HG03025 (cell line): ENCODE data around the gene SPINK5.
"Not testable (repeated sequence)": the region's sequence is repeated elsewhere in the genome, so short reads cannot be mapped to it uniquely, and the experiment has no call there.

Experiments used
- ATAC-seq: cut with Tn5 transposase; IDR thresholded peaks from one replicate; pipeline ENCODE4 v1.9.1; 2021; ENCODE audit warnings: mild to moderate bottlenecking, moderate library complexity; ENCODE audit not compliant: unreplicated experiment, low FRiP score

Gene SPINK5

GRCh38 chr5:148063861-148064260 lies at the start of gene SPINK5:
SPINK5 (plus strand) TSS chr5:148063980; CDS start chr5:148064045, 65 bp downstream.
- no peak for ATAC-seq

GRCh38 chr5:148014276-148014675 lies 49.5 kb upstream of the SPINK5 start:
- ATAC-seq: no peak

- no peak for ATAC-seq
Observed at GRCh38 chr5:148020257-148020988, 43.4 kb upstream of the SPINK5 start.

- ATAC-seq: no peak
Observed at GRCh38 chr5:148027505-148027904, 36.3 kb upstream of the SPINK5 start.

- no peak for ATAC-seq
Observed at GRCh38 chr5:148029131-148029530, 34.6 kb upstream of the SPINK5 start.

- no peak for ATAC-seq
Observed at GRCh38 chr5:148033134-148033533, 30.6 kb upstream of the SPINK5 start.

- ATAC-seq: no peak
Observed at GRCh38 chr5:148035676-148036075, 28.1 kb upstream of the SPINK5 start.

- no peak for ATAC-seq
Observed at GRCh38 chr5:148042881-148043280, 20.9 kb upstream of the SPINK5 start.

GRCh38 chr5:148043705-148044104 lies 20.1 kb upstream of the SPINK5 start:
- no peak for ATAC-seq

GRCh38 chr5:148055160-148055559 lies 8.6 kb upstream of the SPINK5 start:
- ATAC-seq: not testable (repeated sequence)

GRCh38 chr5:148060309-148060708 lies 3.5 kb upstream of the SPINK5 start:
- ATAC-seq: no peak

- no peak for ATAC-seq
Observed at GRCh38 chr5:148060881-148061280, 2.9 kb upstream of the SPINK5 start.

- no peak for ATAC-seq
Observed at GRCh38 chr5:148070621-148071020, 6.8 kb downstream of the SPINK5 start.

- no peak for ATAC-seq
Observed at GRCh38 chr5:148072207-148072606, 8.4 kb downstream of the SPINK5 start.

- ATAC-seq: no peak
Observed at GRCh38 chr5:148075529-148075928, 11.7 kb downstream of the SPINK5 start.

- no peak for ATAC-seq
Observed at GRCh38 chr5:148083203-148083602, 19.4 kb downstream of the SPINK5 start.

GRCh38 chr5:148084269-148084668 lies 20.5 kb downstream of the SPINK5 start:
- ATAC-seq: no peak

GRCh38 chr5:148085310-148085709 lies 21.5 kb downstream of the SPINK5 start:
- ATAC-seq: no peak

GRCh38 chr5:148085977-148086705 lies 22.4 kb downstream of the SPINK5 start:
- ATAC-seq: no peak

GRCh38 chr5:148090146-148090772 lies 26.5 kb downstream of the SPINK5 start:
- no peak for ATAC-seq

GRCh38 chr5:148090773-148091250 lies 27.0 kb downstream of the SPINK5 start:
- no peak for ATAC-seq
